GM12865 (cell line): ENCODE data around the gene GPC1.
A peak's percentile ranks its signal among the peaks of the same experiment; 100 is the strongest.

ENCODE experiments used
- DNase-seq: peaks from one replicate; pipeline ENCODE4 v3.0.0; 2010; ENCODE audit warnings: low read depth
- H3K4me3 ChIP-seq: 2 replicates; pipeline ENCODE4 v1.5.1; 2011; ENCODE audit warnings: mild to moderate bottlenecking, low read depth, low read length, control low read depth
- TF ChIP-seq, protein P1 (sequence below): IDR thresholded peaks from 2 replicates; pipeline ENCODE4 v1.5.1; 2011; ENCODE audit warnings: low read length, control low read depth, low read depth, inconsistent platforms; ENCODE audit not compliant: insufficient read depth; ENCODE audit errors: missing control alignments

Gene GPC1

DNA sequence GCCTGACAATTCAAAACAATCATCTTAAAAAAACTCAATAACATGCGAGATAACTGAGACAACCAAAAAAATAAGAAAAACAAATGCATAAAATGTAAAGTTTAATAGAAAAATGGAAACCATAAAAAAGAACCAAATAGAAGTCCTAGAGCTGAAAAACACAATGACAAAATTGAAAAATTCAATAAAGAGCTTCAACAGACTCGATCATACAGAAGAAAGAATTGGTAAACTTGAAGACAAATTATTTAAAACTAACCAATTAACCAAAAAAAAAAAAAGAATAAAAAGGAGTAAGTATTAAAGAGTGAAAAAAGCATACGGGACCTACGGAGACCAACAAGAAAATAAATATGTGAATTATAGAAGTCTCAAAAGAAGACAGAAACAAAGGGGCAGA is 37.7 kb downstream of the GPC1 start:
- no peak overlapping the region for H3K4me3 ChIP-seq
- TF ChIP-seq, protein P1, sequence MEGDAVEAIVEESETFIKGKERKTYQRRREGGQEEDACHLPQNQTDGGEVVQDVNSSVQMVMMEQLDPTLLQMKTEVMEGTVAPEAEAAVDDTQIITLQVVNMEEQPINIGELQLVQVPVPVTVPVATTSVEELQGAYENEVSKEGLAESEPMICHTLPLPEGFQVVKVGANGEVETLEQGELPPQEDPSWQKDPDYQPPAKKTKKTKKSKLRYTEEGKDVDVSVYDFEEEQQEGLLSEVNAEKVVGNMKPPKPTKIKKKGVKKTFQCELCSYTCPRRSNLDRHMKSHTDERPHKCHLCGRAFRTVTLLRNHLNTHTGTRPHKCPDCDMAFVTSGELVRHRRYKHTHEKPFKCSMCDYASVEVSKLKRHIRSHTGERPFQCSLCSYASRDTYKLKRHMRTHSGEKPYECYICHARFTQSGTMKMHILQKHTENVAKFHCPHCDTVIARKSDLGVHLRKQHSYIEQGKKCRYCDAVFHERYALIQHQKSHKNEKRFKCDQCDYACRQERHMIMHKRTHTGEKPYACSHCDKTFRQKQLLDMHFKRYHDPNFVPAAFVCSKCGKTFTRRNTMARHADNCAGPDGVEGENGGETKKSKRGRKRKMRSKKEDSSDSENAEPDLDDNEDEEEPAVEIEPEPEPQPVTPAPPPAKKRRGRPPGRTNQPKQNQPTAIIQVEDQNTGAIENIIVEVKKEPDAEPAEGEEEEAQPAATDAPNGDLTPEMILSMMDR: no peak
- DNase-seq: no peak

DNA sequence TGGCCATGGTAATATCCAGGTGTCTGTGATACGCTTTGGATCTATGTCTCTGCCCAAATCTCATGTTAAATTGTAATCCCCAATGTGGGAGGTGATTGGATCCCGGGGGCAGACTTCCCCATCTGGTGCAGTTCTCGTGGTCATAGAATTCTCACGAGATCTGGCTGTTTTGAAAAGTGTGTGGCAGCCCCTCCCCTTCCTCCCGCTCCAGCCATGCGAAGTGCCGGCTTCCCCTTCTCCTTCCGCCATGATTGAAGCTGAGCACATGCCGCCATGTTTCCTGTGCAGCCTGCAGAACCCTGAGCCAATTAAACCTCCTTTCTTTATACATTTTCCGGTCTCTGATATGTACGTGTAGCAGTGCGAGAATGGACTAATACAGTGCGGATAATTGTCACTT is 42.5 kb downstream of the GPC1 start:
- no peak for DNase-seq
- TF ChIP-seq, protein P1: no peak
- H3K4me3 ChIP-seq: no peak overlapping the region

DNA sequence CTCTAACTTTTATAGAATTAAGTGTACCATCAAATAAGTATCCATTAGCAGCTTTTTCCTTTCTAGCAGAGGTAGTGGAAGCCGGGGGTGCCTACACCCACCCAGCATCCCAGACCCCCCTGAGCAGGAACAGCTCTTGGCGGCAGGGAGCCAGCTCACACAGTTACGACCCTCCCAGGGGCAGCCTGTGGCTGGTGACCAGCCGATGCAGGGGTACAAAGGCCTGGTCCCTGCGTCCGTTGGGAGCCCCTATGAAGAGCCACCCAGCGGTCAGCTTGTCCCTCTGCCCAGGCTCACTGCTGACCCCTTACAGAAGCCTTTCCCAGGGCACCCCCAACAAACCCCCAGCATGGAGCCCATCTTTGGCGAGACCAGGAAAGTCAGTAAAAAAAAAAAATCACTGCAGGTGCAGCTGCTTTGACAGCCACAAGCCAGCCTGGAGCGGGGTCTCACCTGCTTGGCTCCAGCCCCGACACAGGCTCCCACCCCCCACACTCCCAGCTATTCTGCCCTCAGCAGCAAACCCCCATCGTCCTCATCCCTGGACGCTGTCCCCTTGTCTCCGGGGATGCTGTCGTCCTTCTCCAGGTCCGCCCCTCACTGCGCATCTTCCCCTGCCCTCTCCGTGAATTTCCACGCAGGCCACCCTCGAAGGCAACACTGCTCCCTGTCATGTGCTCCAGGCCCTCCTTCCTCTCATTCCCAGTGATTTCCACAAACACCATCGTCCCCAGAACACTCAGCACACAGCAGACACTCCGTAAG is 43.1 kb downstream of the GPC1 start:
- H3K4me3 ChIP-seq: no peak overlapping the region
- TF ChIP-seq, protein P1: no peak
- no peak for DNase-seq

DNA sequence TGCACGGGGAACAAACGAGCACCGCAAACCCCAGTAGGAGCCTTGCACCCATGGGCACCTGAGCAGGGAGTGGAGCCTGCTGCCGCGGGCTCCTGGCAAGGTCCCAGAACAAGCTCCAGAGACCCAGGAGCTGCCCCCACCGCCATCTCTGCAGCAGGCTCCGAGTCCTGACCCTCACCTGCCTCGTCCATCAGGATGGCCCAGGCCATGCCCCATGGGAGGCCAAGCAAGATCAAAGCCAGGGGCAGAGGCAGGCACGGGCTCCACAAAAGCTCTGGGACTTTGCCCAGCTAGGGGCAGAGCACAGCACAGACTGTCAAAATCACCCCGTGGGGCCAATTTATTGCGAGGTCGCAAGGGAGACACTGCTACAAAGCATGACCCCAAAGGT is 43.6 kb downstream of the GPC1 start:
- TF ChIP-seq, protein P1: no peak
- no peak overlapping the region for H3K4me3 ChIP-seq
- peak; percentile 0 for DNase-seq

DNA sequence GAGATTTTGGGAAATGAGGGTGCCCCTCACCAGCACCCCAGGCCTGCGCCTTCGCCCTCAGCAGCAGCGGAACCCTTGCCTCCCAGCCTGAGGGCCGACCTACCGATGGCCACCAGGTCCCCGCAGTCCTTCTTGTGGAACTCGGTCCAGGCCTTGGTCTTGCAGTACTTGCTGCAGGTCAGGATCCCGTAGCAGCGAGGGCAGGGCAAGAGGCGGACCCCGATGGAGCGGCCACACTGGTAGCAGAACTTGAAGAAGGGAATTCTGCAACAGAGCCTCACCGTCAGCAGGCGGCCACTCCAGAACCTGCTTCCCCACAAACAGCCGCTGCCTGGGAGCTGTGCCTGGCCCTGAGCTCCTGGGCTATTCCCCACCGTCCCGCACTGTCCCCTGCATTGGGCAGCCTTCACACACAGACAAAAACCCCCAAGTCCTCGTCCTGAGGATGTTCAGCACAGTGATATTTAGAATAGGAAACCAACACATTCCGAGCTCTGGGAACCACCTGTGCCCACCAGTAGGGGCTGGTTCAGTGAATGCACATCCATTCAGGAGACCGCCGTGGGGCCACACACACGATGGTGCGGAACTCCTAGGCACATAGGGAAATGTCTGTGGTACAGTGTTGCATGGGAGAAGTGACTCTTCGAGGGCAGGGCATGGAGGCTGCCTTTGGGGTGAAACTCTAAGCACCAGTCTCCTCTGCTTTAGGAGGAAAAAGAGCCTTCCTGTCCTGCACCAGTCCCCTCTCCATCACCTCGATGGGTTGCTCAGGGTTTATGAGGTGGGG is 45.6 kb downstream of the GPC1 start:
- TF ChIP-seq, protein P1: no peak
- no peak for DNase-seq
- H3K4me3 ChIP-seq: no peak overlapping the region

DNA sequence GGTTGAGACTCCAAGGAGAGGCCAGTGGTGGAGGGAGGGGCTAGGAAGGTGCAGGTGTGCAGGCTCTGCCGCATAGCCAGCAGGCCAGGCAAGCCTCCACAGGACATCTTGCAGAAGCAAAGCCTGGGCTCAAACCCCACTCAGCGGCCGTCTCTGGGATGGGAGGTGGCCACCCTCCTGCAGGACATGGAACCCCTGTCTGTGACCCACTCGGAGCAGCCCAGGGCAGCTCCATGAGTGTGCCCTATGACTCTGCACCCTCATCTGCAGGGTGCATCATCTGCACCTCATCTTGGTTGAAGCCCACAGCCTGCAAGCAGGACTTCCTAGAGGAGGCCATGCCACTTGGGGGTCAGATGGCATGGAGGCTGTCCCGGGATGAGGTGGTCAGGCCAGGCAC is 46.3 kb downstream of the GPC1 start:
- TF ChIP-seq, protein P1: no peak
- H3K4me3 ChIP-seq: no peak overlapping the region
- no peak for DNase-seq

DNA sequence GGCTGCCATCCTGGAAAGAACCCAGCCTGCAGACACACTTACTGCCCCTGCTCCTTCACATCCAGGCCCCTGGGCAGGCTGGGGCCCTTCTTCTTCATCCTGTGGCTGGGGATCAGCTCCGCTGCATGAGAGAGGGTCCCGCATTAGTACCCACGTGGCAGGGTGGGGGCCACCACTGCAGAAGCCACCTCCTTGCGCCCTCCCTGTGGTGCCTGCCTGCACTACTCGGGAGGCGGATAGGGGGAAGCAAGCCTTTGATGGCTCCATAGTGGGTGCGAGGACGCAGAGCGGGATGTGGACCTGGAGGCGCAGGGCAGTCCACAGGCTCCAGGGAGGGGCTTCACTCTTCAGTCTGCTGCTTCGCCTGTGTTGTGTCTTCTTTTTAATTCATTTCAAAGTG is 46.7 kb downstream of the GPC1 start:
- H3K4me3 ChIP-seq: no peak overlapping the region
- DNase-seq: no peak

More for the DNA sequence above, 46.7 kb downstream of the GPC1 start:
- TF ChIP-seq, protein P1: no peak
